ENCODE measurements around the gene COL6A3. TPM values are rescaled to one million over a fixed set of nuclear protein-coding genes. Genes with fewer than 3 reads are reported as not detected.

COL6A3 gene
- total RNA-seq, 1 donor from 2014 or later = 0.41 TPM

DNA sequence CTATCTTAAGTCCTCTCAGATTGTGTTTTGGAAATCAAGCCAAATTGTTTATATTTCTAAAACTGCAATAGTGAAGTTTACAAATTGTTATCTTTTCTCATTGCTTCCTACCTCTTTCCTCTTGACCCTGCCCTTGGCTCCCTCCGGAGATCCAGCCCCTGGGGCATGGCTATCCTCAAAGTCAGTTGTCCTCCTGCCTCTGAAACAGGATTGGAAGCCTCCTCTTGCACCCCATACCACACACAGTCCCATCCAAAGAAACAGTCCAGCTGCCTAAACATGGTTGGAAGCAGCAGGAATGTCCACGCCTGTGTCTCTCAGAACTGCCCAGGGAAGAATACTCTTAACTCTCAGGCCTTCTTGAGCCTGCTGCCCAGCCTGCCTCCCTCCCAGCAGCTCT, 30.1 kb upstream of the COL6A3 start:
- no peaks in the 10 kb centered on the region for H3K9me3 Mint-ChIP-seq
- no peak overlapping the region for H3K27ac Mint-ChIP-seq
- Histone ChIP-seq H3K36me3 (no peaks in the 10 kb centered on the region), H2AFZ (replicated peaks) (no peak overlapping the region), H3K4me3 (no peak overlapping the region), H3K79me2 (ENCODE audit: low read depth) (no peaks in the 10 kb centered on the region), H3K9ac (no peak overlapping the region), H3K9me3 (ENCODE audit: low read depth) (no peaks in the 10 kb centered on the region), H3K4me1 (no peaks in the 10 kb centered on the region), H3K4me2 (no peak overlapping the region), H3F3A (ENCODE audit: low read depth) (no peaks in the 10 kb centered on the region), H4K20me1 (ENCODE audit: low read depth) (no peaks in the 10 kb centered on the region), H3K27ac (no peak overlapping the region), H3K27me3 (no peaks in the 10 kb centered on the region)
- no peaks in the 10 kb centered on the region for H3K36me3 Mint-ChIP-seq
- H3K4me1 Mint-ChIP-seq = peaks cover 6% of the 10 kb centered on the region
- no peak overlapping the region for H3K4me3 Mint-ChIP-seq
- TF ChIP-seq EZH2 (IDR thresholded peaks at IDR 0.05) = no peak
- TF ChIP-seq, protein P1, sequence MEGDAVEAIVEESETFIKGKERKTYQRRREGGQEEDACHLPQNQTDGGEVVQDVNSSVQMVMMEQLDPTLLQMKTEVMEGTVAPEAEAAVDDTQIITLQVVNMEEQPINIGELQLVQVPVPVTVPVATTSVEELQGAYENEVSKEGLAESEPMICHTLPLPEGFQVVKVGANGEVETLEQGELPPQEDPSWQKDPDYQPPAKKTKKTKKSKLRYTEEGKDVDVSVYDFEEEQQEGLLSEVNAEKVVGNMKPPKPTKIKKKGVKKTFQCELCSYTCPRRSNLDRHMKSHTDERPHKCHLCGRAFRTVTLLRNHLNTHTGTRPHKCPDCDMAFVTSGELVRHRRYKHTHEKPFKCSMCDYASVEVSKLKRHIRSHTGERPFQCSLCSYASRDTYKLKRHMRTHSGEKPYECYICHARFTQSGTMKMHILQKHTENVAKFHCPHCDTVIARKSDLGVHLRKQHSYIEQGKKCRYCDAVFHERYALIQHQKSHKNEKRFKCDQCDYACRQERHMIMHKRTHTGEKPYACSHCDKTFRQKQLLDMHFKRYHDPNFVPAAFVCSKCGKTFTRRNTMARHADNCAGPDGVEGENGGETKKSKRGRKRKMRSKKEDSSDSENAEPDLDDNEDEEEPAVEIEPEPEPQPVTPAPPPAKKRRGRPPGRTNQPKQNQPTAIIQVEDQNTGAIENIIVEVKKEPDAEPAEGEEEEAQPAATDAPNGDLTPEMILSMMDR (IDR thresholded peaks at IDR 0.05) = no peak
- no peak for TF ChIP-seq EZH2phosphoT487 (IDR thresholded peaks at IDR 0.05)
- DNase-seq (ENCODE audit: low spot score) = no peak
- peaks cover 2% of the 10 kb centered on the region for H3K27me3 Mint-ChIP-seq (ENCODE audit: insufficient read depth, low read depth)

DNA sequence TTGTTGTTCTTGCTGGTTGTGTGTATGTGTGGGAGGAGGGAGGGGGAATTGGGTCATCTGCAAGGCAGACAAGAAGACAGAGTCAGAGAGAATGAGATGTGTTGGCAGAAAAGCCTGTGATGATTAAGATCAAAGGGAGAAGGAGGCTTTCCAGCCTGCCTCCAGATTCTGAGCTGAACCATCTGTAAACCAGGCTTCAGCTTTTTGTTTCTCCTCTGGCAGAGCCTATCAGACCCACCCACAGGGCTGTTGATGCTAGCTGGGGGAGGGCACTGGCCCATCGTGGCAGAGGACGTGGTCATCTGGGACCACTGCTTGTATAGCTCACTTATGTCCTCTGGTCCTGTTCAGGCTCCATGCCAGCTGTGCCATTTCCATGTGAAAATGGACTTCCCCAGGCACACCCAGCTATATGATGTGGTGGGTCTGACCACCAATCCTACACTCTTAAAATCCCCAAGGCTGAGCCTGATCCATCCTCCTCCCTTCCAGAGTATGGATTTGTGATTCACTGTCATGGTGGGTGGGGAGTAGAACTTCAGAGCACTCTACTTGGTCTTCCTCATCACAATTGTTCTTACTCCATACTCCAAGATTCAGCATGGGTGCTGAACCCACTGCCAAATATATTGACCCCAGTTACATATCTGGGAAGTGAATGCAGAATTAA, 27.8 kb upstream of the COL6A3 start:
- Mint-ChIP-seq H3K27ac (no peak overlapping the region), H3K4me1 (peaks cover 6% of the 10 kb centered on the region), H3K36me3 (no peaks in the 10 kb centered on the region), H3K9me3 (peaks cover 3% of the 10 kb centered on the region), H3K27me3 (ENCODE audit: insufficient read depth, low read depth) (peaks cover 4% of the 10 kb centered on the region), H3K4me3 (no peak overlapping the region)
- Histone ChIP-seq H2AFZ (replicated peaks) (no peak overlapping the region), H3K27me3 (no peaks in the 10 kb centered on the region), H3K4me2 (no peak overlapping the region), H4K20me1 (ENCODE audit: low read depth) (no peaks in the 10 kb centered on the region), H3K4me1 (no peaks in the 10 kb centered on the region), H3K9ac (no peak overlapping the region), H3K9me3 (ENCODE audit: low read depth) (no peaks in the 10 kb centered on the region), H3K79me2 (ENCODE audit: low read depth) (no peaks in the 10 kb centered on the region), H3K27ac (no peak overlapping the region), H3K4me3 (no peak overlapping the region), H3K36me3 (no peaks in the 10 kb centered on the region), H3F3A (ENCODE audit: low read depth) (no peaks in the 10 kb centered on the region)
- TF ChIP-seq EZH2phosphoT487 (IDR thresholded peaks at IDR 0.05) (no peak), EZH2 (IDR thresholded peaks at IDR 0.05) (no peak)
- TF ChIP-seq, protein P1 (IDR thresholded peaks at IDR 0.05) = no peak
- DNase-seq (ENCODE audit: low spot score) = no peak

DNA sequence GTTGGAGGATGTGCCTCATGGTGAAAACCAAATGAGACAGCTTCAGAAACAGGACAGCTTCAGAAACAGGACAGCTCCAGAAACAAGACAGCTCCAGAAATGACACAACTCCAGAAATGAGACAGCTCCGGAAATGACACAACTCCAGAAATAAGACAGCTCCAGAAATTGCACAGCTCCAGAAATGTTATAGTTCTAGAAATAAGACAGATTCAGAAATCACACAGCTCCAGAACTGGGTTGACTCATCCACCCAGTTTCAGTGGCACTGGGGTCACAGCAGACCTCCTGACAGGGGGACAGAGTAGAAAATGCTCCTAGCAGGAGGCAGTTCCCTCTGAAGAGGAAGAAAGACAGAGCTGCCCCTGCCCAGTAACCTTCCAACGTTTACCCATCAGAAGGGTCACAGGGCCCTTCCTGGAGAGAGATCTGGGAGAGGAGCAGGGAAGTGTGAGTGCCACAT, 26.9 kb upstream of the COL6A3 start:
- no peaks in the 10 kb centered on the region for H3K36me3 Mint-ChIP-seq
- Histone ChIP-seq H3K9me3 (ENCODE audit: low read depth) (no peaks in the 10 kb centered on the region), H3K36me3 (no peaks in the 10 kb centered on the region), H3K27me3 (no peaks in the 10 kb centered on the region), H2AFZ (replicated peaks) (no peak overlapping the region), H3K27ac (no peak overlapping the region), H4K20me1 (ENCODE audit: low read depth) (no peaks in the 10 kb centered on the region), H3F3A (ENCODE audit: low read depth) (no peaks in the 10 kb centered on the region), H3K79me2 (ENCODE audit: low read depth) (no peaks in the 10 kb centered on the region), H3K4me1 (no peaks in the 10 kb centered on the region), H3K9ac (no peak overlapping the region), H3K4me2 (no peak overlapping the region), H3K4me3 (no peak overlapping the region)
- no peak for DNase-seq (ENCODE audit: low spot score)
- TF ChIP-seq EZH2phosphoT487 (IDR thresholded peaks at IDR 0.05) (no peak), EZH2 (IDR thresholded peaks at IDR 0.05) (no peak)
- TF ChIP-seq, protein P1 (IDR thresholded peaks at IDR 0.05) = no peak
- no peak overlapping the region for H3K4me3 Mint-ChIP-seq
- peaks cover 3% of the 10 kb centered on the region for H3K9me3 Mint-ChIP-seq
- peaks cover 4% of the 10 kb centered on the region for H3K27me3 Mint-ChIP-seq (ENCODE audit: insufficient read depth, low read depth)
- no peak overlapping the region for H3K27ac Mint-ChIP-seq
- H3K4me1 Mint-ChIP-seq = peaks cover 10% of the 10 kb centered on the region

All from neural progenitor cell (in vitro differentiated cells).